K562 treated with DMSO at 1 percent for 48 hours (cell line): ENCODE measurements around the gene PDRG1. TPM values are rescaled to one million over a fixed set of nuclear protein-coding genes. Genes with fewer than 3 reads are reported as not detected.

Source experiments
- total RNA-seq: library from RNA; unstranded; fragments of 300-600 nt; gene quantifications from 2 replicates; pipeline ENCODE4 v1.2.3, GENCODE V29; 2022; ENCODE audit warnings: low replicate concordance; ENCODE audit errors: extremely low read depth

PDRG1 gene
- not detected in 2 replicates for total RNA-seq

GRCh38 chr20:31951530-31952453 is at the start of gene PDRG1:
PDRG1 (minus strand) TSS chr20:31952046; CDS start chr20:31951961, 85 bp downstream.

GRCh38 chr20:31967830-31968249 is 16.0 kb upstream of the PDRG1 start, which contains the start of gene XKR7:
XKR7 (plus strand) TSS chr20:31968151; CDS start chr20:31968176, 25 bp downstream.

Other genes starting within 250 kb of the PDRG1 start
- gene BCL2L1, start 229.2 kb downstream of the PDRG1 start, total RNA-seq: not detected in 2 replicates
- 210 TPM in 1 of 2 replicates, not detected in the other for gene TPX2, start 212.8 kb downstream of the PDRG1 start, total RNA-seq
- gene MYLK2, start 132.7 kb downstream of the PDRG1 start, total RNA-seq: not detected in 2 replicates
- gene FOXS1, start 106.4 kb downstream of the PDRG1 start, total RNA-seq: not detected in 2 replicates
- gene DUSP15, start 81.5 kb downstream of the PDRG1 start, total RNA-seq: not detected in 2 replicates
- gene TTLL9, start 81.4 kb downstream of the PDRG1 start, total RNA-seq: not detected in 2 replicates
- gene XKR7, start 16.1 kb upstream of the PDRG1 start, total RNA-seq: not detected in 2 replicates
- not detected in 2 replicates for gene CCM2L, start 58.4 kb upstream of the PDRG1 start, total RNA-seq
- gene HCK, start 100.2 kb upstream of the PDRG1 start, total RNA-seq: not detected in 2 replicates
- not detected in 2 replicates for gene TM9SF4, start 157.7 kb upstream of the PDRG1 start, total RNA-seq